ENCODE data around the gene PPP1R3D. TPM values are rescaled to one million over a fixed set of nuclear protein-coding genes. Genes with fewer than 3 reads are reported as not detected.
"Not testable (repeated sequence)": the region's sequence is repeated elsewhere in the genome, so short reads cannot be mapped to it uniquely, and the experiment has no call there.

The PPP1R3D gene
- total RNA-seq, 4 donors from 2014 or later: 7.2 to 8.7 (median 8.0) TPM

DNA sequence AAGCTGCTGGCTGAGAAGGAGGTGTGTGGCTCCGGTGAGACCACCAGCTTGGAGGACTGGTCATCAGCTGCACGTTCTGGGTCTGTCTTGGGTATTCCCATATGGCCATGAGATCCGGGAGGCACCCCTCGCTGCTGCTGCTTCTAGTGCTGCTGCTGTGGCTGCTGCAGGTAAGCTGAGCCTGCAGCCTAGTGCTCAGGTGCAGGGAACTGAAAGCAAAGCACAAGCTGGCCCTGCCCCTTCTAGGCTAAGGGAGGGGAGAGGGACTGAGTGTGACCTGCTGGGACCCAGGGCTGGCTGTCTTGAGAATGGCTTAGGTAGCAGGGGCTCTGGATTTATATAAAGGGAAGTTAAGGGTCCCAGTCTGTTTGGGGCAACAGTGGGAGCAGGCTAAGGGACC lies 18.5 kb upstream of the PPP1R3D start:
- no peak overlapping the region for H3K4me3 ChIP-seq
- H3K4me1 ChIP-seq: peaks cover 0 to 9% (median 0%) of the 10 kb centered on the region in 4 donors
- H3K36me3 ChIP-seq: peaks cover 0 to 20% (median 0%) of the 10 kb centered on the region in 3 donors
- no peaks in the 10 kb centered on the region for H3K9me3 ChIP-seq
- 82 to 87% methylated on average over 4 of the region's 4 CpGs for WGBS, 2 donors
- no peak overlapping the region for H3K27ac ChIP-seq
- no peaks in the 10 kb centered on the region for H3K27me3 ChIP-seq
- DNase-seq (ENCODE audit: low spot score in 2 of 2): no peak
- TF ChIP-seq EP300 (IDR thresholded peaks at IDR 0.05): no peak
- TF ChIP-seq, protein P1, sequence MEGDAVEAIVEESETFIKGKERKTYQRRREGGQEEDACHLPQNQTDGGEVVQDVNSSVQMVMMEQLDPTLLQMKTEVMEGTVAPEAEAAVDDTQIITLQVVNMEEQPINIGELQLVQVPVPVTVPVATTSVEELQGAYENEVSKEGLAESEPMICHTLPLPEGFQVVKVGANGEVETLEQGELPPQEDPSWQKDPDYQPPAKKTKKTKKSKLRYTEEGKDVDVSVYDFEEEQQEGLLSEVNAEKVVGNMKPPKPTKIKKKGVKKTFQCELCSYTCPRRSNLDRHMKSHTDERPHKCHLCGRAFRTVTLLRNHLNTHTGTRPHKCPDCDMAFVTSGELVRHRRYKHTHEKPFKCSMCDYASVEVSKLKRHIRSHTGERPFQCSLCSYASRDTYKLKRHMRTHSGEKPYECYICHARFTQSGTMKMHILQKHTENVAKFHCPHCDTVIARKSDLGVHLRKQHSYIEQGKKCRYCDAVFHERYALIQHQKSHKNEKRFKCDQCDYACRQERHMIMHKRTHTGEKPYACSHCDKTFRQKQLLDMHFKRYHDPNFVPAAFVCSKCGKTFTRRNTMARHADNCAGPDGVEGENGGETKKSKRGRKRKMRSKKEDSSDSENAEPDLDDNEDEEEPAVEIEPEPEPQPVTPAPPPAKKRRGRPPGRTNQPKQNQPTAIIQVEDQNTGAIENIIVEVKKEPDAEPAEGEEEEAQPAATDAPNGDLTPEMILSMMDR (IDR thresholded peaks at IDR 0.05): no peak

DNA sequence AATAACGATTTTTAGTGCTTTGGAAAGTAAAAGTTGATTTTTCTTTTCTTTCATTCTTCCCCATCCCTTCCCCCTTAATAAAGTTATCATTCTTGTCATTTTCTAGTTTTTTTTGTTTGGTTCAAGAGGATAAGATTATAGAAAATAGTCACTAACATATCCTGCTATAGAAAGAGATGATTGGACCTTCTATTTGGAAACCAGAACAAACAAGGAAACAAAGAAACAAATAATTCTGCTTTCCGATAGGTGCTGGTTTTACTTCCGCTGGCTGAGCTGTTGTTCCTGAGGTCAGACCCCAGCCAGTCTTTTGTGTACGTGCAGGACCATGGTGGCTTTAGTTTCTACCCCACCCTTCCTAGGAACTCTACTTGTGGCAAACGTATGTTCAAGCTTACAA lies 18.0 kb upstream of the PPP1R3D start, which contains the start of gene CDH26:
Gene CDH26, plus strand, starts transcription at position 301 of the 400 bp plus-strand sequence. CDS start 304 bp downstream, outside the sequence.
- Histone ChIP-seq H3K4me3 (no peak within 1 kb of the TSS), H3K27me3 (no peaks in the 10 kb centered on the region), H3K9me3 (no peaks in the 10 kb centered on the region), H3K4me1 (peaks cover 0 to 9% (median 0%) of the 10 kb centered on the region in 4 donors), H3K36me3 (peaks cover 0 to 20% (median 0%) of the 10 kb centered on the region in 3 donors), H3K27ac (no peak within 1 kb of the TSS)
- TF ChIP-seq EP300 (IDR thresholded peaks at IDR 0.05): no peak
- TF ChIP-seq, protein P1 (IDR thresholded peaks at IDR 0.05): no peak
- no peak for TF ChIP-seq POLR2A (IDR thresholded peaks at IDR 0.05)
- 76 to 81% methylated on average over 5 of the region's 5 CpGs for WGBS, 2 donors
- no peak for DNase-seq (ENCODE audit: low spot score in 2 of 2)

DNA sequence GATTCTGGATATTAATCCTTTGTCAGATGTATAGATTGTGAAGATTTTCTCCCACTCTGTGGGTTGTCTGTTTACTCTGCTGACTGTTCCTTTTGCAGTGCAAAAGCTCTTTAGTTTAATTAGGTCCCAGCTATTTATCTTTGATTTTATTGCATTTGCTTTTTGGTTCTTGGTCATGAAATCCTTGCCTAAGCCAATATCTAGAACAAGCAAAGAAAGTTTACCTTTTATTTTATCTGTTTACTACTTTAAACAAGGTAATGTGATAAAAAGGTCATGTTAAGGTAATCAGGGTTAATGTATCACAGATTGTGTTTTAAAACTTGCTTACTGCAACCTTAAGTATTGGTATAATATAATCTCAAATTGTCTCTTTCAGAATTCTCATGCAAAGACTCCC lies 17.5 kb upstream of the PPP1R3D start:
- not testable (repeated sequence) for H3K27me3 ChIP-seq; H3K9me3 ChIP-seq; H3K4me1 ChIP-seq; DNase-seq (ENCODE audit: low spot score in 2 of 2); H3K27ac ChIP-seq; H3K4me3 ChIP-seq
- H3K36me3 ChIP-seq: peaks cover 0 to 20% (median 0%) of the 10 kb centered on the region in 3 donors

DNA sequence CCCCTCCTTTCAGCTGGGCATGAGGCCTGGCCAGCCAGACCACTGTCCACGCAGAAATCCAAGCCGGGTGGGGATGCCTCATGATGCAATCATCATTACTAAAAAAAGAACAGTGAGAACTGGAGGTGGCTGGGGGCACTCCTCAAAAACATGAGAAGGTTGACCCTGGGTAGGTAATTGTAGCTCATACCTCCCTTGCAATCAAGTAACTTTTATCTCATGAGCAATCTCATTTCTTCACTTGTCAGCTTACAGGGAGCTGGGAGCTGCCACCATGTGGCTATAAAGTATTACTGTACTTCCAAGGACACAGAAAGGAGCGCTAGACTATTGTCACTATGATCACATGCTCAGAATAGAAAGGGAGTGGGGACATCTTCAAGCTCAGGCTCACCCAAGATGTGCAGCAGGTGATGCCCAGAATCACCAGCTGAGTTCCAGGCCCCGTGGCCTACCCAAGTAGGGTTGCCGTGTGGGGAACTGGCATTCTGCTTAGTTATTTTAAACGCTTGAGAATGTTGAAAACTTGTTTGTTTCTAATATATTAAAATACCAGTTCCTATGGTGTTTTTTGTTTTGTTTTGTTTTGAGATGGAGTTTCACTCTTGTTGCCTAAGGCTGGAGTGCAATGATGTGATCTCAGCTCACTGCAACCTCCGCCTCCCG lies 15.2 kb upstream of the PPP1R3D start:
- H3K27ac ChIP-seq: no peak overlapping the region
- H3K36me3 ChIP-seq: peaks cover 0 to 20% (median 0%) of the 10 kb centered on the region in 3 donors
- H3K27me3 ChIP-seq: no peaks in the 10 kb centered on the region
- DNase-seq (ENCODE audit: low spot score in 2 of 2): no peak
- peaks cover 0 to 9% (median 0%) of the 10 kb centered on the region in 4 donors for H3K4me1 ChIP-seq
- 80 to 83% methylated on average over 8 of the region's 8 CpGs for WGBS, 2 donors
- H3K9me3 ChIP-seq: no peaks in the 10 kb centered on the region
- no peak overlapping the region for H3K4me3 ChIP-seq
- TF ChIP-seq EP300 (IDR thresholded peaks at IDR 0.05): no peak
- TF ChIP-seq, protein P1 (IDR thresholded peaks at IDR 0.05): peak in 3 of 5 experiments; percentile 8 to 29 (median 28)

DNA sequence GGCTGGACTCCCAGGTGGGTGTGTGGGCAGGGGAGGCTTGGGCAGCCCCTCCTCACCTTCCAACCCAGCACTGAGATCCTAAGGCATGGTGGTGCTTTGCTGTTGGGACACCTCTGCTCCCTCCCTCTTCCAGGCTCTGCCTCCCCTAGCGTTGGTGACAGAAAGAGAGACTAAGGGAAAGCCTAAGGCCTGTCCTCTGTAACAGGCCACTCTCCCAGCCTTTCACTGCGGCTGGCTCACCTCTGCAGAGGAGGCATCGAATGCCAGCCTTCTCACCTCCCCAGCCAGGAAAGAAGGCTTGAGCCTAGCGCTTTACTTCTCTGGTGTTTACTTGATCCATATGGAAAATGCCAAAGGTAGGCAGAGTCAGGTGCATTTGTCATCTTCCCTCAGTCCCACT lies 14.6 kb upstream of the PPP1R3D start:
- H3K9me3 ChIP-seq: no peaks in the 10 kb centered on the region
- no peak overlapping the region for H3K4me3 ChIP-seq
- peaks cover 0 to 9% (median under 1%) of the 10 kb centered on the region in 4 donors for H3K4me1 ChIP-seq
- DNase-seq (ENCODE audit: low spot score in 2 of 2): no peak
- H3K36me3 ChIP-seq: peaks cover 0 to 16% (median 0%) of the 10 kb centered on the region in 3 donors
- TF ChIP-seq, protein P1 (IDR thresholded peaks at IDR 0.05): no peak
- TF ChIP-seq POLR2A (IDR thresholded peaks at IDR 0.05) (no peak), EP300 (IDR thresholded peaks at IDR 0.05) (no peak)
- H3K27me3 ChIP-seq: no peaks in the 10 kb centered on the region
- WGBS, 2 donors: 96% methylated on average over 4 of the region's 4 CpGs
- no peak overlapping the region for H3K27ac ChIP-seq

Data from tibial nerve (tissue), 4 donors.